ENCODE measurements around the gene ABCA7.

ABCA7 gene

DNA sequence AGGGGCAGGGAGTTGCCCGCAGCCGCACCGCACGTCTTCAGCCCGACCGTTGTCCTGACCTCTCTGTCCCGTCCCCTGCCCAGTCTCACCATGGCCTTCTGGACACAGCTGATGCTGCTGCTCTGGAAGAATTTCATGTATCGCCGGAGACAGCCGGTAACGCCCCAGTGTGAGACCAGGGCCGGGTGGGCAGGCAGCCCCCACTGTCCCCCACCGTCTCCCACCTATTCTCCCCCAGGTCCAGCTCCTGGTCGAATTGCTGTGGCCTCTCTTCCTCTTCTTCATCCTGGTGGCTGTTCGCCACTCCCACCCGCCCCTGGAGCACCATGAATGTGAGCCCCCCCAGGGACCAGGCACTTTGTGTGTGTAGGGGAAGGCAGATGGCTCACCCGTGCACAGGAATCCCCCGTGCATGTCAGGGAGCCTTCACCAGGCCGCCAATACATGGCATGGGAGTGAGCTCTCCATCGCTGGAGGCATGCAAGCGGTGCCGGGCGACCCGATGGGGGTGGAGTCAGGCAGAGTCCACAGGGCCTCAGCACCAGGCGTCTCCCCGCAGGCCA, 1.4 kb downstream of the ABCA7 start:
- no peak for DNase-seq

DNA sequence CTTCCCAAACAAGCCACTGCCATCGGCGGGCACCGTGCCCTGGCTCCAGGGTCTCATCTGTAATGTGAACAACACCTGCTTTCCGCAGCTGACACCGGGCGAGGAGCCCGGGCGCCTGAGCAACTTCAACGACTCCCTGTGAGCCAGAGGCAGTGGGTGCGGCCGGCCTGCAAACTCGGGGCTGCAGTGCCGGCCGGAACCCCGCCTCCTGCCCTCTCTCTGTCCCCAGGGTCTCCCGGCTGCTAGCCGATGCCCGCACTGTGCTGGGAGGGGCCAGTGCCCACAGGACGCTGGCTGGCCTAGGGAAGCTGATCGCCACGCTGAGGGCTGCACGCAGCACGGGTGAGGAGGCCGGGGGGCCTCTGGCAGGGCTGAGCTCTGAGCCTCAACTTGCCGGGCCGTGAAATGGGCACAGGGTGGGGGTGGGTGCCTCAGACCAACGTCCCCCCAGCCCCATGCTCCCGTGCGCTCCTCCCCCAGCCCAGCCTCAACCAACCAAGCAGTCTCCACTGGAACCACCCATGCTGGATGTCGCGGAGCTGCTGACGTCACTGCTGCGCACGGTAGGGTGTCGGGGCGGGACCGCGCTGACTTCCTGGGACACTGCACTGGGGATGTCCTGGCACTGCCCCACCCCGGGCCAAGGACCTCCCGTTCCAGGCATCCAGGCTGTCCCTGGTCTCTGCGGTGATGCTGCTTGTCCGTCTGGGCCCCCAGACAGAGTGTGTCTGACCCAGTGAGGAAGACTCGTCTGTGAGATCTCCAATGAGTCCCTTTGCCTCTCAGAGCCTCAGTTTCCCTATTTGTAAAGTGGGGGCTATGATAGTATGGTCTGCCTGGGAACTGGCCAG, 2.2 kb downstream of the ABCA7 start:
- no peak for DNase-seq

DNA sequence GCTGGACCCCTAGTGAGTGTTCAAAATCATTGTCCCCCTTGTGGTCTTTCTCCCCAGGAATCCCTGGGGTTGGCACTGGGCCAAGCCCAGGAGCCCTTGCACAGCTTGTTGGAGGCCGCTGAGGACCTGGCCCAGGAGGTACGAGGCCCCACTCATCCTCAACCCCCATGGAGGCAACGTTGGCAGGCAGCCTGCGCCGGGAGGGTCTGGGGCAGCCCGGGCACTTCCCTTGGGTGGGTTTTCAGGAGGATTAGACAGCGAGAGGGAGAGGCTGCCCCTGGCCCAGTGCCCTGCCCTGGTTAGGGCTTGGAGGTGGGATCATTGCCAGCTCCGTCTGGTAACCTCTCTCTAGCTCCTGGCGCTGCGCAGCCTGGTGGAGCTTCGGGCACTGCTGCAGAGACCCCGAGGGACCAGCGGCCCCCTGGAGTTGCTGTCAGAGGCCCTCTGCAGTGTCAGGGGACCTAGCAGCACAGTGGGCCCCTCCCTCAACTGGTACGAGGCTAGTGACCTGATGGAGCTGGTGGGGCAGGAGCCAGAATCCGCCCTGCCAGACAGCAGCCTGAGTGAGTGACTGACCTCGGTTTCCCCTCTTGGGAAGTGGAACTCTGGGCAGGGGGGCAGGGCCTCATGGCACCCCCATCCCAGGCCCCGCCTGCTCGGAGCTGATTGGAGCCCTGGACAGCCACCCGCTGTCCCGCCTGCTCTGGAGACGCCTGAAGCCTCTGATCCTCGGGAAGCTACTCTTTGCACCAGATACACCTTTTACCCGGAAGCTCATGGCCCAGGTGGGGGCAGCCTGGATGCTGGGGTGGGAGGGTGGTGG, 3.0 kb downstream of the ABCA7 start:
- no peak for DNase-seq

DNA sequence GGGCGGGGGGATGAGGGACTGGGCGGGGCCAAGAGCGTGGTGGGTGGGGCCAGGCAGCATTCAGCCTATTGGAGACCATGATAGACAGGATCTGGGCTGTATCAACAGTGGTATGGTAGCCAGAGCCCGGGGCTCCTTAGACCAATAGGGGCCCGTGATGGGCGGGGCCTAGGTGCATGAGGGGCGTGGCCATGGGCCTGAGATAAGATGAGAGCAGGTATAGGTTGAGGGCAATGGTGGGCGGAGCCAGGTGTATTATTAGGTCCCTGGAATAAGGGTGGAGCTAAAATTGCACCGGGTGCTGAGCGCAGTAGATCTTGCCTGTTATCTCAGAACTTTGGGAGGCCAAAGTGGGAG, 5.3 kb downstream of the ABCA7 start:
- DNase-seq: no peak

DNA sequence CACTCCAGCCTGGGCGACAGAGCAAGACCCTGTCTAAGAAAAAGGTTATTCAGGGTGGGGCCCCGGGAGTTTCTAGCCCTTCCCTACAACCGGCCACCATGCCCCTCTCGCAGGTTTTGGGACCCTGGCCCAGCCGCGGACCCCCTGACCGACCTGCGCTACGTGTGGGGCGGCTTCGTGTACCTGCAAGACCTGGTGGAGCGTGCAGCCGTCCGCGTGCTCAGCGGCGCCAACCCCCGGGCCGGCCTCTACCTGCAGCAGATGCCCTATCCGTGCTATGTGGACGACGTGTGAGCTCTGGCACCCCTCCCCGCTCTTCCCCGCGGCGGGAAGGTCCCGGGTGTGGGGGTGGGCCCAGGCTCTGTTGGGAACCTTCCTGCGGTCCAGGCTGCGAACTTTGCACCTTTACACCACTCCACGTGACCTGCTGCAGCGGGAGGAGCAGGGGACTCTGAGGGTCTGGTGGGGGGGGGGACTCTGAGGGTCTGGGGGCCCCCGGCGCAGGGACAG, 6.3 kb downstream of the ABCA7 start:
- DNase-seq: no peak

DNA sequence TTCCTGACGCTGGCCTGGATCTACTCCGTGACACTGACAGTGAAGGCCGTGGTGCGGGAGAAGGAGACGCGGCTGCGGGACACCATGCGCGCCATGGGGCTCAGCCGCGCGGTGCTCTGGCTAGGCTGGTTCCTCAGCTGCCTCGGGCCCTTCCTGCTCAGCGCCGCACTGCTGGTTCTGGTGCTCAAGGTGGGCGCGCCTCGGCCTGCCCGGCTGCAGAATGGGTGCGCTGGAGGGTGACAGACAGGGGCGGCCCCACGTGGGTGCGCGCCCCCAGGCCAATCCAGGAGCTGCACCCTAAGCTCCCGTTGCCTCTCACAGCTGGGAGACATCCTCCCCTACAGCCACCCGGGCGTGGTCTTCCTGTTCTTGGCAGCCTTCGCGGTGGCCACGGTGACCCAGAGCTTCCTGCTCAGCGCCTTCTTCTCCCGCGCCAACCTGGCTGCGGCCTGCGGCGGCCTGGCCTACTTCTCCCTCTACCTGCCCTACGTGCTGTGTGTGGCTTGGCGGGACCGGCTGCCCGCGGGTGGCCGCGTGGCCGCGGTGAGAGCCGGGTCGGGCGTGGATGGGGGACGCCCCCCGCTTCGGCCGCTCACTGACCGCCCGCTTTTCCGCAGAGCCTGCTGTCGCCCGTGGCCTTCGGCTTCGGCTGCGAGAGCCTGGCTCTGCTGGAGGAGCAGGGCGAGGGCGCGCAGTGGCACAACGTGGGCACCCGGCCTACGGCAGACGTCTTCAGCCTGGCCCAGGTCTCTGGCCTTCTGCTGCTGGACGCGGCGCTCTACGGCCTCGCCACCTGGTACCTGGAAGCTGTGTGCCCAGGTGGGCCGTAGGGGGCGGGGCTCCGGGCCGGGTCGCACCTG, 7.2 kb downstream of the ABCA7 start:
- DNase-seq: no peak

GRCh38 chr19:1047696-1048147, 7.8 kb downstream of the ABCA7 start:
- no peak for DNase-seq

DNA sequence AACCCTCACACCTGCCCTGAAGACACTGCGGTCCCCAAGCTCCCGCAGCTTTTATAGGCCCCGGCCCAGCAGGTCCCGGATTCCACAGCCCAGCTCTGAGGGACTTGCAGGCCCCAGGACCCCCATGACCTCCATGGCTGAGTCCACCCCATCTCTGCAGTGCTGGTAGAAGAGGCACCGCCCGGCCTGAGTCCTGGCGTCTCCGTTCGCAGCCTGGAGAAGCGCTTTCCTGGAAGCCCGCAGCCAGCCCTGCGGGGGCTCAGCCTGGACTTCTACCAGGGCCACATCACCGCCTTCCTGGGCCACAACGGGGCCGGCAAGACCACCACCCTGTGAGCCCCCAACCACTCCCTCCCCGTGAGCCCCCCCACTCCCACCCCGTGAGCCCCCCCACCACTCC, 9.2 kb downstream of the ABCA7 start:
- DNase-seq: no peak

- DNase-seq: no peak
Measured at GRCh38 chr19:1049800-1050199, 9.9 kb downstream of the ABCA7 start.

DNA sequence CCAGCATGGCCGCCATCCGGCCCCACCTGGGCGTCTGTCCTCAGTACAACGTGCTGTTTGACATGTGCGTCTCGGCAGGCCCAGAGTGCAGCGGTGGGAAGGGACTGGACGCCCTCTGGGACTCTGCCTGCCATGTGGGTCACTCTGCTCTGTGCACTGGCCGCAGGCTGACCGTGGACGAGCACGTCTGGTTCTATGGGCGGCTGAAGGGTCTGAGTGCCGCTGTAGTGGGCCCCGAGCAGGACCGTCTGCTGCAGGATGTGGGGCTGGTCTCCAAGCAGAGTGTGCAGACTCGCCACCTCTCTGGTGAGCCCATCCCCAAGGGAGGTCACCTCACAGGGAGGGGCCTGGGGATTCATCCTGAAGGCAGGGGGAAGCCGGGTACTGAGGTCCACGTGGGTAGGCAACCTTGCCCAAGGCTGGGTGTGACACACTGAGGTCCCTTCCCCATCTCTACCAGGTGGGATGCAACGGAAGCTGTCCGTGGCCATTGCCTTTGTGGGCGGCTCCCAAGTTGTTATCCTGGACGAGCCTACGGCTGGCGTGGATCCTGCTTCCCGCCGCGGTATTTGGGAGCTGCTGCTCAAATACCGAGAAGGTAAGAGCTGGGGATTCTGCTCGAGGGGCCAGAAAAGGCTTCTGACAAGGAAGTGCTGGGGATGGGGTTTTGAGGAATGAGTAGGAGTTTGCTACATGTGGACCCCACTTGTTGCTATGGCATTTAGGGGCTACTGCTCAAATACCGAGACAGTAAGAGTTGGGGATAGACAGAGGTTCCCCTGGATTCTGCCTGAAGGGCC, 11.3 kb downstream of the ABCA7 start:
- no peak for DNase-seq

DNA sequence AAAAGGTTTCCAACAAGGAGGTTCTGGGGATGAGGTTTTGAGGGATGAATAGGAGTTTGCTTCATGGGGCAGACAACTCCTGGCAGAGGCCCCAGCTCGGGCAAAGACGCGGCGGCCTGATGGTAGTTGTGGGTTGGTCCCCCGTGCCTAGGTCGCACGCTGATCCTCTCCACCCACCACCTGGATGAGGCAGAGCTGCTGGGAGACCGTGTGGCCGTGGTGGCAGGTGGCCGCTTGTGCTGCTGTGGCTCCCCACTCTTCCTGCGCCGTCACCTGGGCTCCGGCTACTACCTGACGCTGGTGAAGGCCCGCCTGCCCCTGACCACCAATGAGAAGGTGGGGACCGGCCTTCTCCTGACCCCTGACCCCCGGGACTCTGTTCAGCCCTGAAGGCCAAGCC, 11.9 kb downstream of the ABCA7 start:
- DNase-seq: no peak

DNA sequence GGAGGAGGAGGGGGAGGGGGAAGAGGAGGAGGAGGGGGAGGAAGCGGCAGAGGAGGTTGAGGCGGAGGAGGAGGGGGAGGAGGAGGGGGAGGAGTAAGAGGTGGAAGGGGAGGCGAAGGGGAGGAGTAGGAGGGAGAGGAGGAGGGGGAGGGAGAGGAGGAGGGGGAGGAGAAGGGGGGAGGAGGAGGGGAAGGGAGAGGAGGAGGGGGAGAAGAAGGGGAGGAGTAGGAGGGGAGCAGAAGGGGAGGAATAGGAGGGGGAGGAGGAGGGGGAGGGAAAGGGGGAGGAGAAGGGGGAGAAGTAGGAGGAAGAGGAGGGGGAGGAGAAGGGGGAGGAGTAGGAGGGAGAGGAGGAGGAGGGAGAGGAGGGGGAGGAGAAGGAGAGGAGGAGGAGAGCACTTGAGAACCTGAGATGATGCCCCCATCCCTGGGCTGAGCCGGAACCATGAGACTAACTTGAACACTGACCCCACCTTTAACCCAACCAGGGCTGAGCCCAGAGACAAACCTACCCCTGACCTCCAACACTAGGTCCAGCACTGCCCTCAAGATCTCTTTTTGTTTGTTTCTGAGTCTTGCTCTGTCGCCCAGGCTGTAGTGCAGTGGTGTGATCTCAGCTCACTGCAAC, 12.6 kb downstream of the ABCA7 start:
- no peak for DNase-seq

DNA sequence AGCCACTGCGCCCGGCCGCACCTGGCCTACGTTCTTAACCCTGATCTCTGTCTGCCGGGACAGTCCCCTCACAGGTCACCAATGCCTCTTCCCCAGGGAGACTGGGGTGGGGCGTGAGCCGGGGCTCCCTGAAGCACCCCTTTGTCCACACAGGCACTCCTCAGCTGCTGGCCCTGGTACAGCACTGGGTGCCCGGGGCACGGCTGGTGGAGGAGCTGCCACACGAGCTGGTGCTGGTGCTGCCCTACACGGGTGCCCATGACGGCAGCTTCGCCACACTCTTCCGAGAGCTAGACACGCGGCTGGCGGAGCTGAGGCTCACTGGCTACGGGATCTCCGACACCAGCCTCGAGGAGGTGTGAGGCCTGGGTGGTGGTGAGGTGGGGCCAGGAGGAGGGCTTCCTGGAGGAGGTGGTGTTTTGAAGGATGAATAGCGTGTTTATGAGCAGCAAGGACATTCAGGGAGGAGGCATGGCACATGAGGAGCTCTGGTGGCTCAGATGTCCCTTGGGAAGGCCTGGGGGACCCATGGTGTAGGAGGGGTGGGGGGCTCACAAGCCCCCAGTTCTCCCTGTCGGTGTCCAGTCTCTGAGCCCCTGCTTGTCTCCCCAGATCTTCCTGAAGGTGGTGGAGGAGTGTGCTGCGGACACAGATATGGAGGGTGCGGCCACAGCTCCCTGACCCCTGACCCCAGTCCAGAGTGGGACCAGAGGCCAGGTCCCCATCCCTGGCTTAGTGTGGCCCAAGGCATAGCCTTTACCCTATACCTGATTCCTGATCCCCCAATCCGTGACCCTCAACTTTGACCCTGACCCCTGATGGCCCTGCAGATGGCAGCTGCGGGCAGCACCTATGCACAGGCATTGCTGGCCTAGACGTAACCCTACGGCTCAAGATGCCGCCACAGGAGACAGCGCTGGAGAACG, 13.5 kb downstream of the ABCA7 start:
- no peak for DNase-seq

GRCh38 chr19:1054102-1055027, 14.5 kb downstream of the ABCA7 start:
- DNase-seq: no peak

- no peak for DNase-seq
Measured at GRCh38 chr19:1055028-1055425, 15.1 kb downstream of the ABCA7 start.

- no peak for DNase-seq
Measured at GRCh38 chr19:1055886-1056620, 16.1 kb downstream of the ABCA7 start.

GRCh38 chr19:1057176-1057855, 17.4 kb downstream of the ABCA7 start:
- DNase-seq: peak; percentile 42

GRCh38 chr19:1058112-1058511, 18.2 kb downstream of the ABCA7 start:
- DNase-seq: no peak

All from HCEC 1CT (cell line).